ENCODE data around the gene DAZL. TPM values are rescaled to one million over a fixed set of nuclear protein-coding genes. Genes with fewer than 3 reads are reported as not detected.

Gene DAZL
- polyA plus RNA-seq, 3 donors = not detected

DNA sequence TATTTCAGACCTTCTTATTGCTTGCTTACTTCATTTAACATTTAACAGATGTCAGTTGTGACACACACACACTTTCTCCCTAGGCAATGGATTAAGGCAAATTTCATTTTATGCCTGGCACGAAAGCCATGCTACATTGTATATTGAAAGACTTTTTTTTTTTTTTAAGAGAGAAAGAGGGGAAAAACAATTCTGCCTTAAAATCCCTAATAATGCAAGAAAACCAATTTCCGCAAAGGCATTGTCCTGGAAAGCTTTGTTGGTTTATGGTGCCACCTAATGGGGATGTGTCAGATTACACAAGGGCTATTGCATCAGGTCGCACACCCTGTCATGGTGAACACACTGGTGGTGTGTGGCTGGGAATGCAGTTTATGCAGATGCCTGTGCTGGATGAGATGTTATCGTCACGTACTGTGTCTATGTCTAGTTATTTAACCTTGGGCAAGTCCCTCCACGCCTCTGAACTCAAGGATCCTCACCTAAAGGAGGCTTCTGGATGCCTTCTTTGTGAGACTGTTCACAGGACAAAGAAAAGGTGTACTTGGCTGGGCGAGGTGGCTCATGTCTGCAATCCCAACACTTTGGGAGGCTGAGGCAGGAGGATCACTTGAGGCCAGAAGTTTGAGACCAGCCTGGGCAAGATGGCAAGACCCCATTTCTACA, 54.4 kb downstream of the DAZL start:
- H3K27ac ChIP-seq (ENCODE audit: low read depth, low read length) = no peak overlapping the region
- 14 to 16% (median 15%) methylated on average over 7 of the region's 7 CpGs for WGBS, 3 donors

DNA sequence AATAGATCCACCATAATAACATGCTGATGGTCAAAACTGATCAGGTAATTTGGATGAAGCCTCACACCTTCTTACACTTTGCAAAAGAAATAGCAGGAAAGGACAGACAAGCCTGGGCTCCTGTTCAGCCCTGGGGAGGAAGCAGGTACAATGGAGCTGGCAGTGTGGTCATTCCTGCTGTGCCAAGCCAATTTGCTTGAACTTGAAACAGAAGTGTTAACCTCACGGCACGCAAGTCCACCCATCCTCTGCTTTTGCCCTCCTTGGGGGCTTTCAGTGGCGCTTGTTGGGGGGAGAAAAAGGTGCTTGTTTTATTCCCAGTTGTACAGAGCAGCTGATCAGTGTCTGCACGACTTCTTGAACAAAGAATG, 54.9 kb downstream of the DAZL start:
- 36 to 54% (median 38%) methylated on average over 4 of the region's 4 CpGs for WGBS, 3 donors
- no peak overlapping the region for H3K27ac ChIP-seq (ENCODE audit: low read depth, low read length)

DNA sequence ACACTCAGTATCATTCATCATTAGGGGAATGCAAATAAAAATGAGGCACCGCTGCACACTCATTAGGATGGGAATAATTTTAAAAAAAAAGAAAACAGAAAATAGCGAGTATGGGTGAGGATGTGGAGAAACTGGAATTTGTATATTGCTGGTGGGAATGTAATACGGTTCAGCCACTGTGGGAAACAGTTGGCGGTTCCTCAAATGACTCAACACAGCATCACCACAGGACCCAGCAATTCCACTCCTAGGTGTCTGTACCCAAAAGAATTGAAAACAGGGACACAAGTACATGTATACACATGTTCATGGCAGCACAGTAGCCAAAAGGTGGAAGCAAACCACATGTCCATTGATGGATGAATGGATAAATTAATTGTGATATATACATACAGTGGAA, 56.5 kb downstream of the DAZL start:
- no peak overlapping the region for H3K27ac ChIP-seq (ENCODE audit: low read depth, low read length)
- WGBS, 3 donors = 76 to 94% (median 86%) methylated on average over 4 of the region's 4 CpGs

DNA sequence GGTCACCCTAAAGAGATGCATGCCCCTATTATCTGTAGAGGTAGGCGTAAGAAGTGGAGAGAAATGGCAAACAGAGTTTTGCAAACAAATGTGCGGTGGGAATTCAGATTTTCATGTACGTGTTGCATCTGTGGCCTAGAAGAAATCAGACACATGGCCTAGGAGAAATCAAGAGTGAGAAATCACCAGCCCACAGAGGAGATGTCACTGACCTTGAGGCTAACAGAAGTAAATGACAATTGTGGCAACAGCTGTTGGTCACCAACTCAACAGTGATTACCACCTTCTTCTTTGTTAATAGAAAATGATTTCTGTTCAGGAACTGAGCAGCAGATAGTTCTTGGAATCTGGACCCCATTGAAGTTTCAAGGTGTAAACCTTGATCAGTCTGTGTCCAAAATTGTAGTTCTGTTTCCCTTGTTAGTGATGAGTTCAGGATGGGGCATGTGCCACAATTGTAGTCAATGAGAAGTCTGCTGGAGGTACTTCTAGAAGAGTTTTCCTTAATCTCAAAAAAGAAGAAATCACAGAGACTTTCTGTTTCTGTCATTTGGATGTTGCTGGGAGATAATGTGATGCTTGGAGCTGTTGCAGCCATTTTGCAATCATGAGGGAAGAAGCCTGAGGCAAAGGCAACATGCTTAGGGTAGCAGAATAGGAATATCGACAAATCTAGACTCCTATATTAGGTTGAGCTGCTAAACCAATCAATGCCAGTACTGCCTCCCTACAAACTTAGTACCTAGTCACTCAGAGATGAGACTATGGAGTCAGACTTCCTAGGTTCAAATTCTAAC, 57.5 kb downstream of the DAZL start:
- no peak overlapping the region for H3K27ac ChIP-seq (ENCODE audit: low read depth, low read length)
- WGBS, 3 donors = 77 to 95% (median 95%) methylated on average over 4 of the region's 4 CpGs

DNA sequence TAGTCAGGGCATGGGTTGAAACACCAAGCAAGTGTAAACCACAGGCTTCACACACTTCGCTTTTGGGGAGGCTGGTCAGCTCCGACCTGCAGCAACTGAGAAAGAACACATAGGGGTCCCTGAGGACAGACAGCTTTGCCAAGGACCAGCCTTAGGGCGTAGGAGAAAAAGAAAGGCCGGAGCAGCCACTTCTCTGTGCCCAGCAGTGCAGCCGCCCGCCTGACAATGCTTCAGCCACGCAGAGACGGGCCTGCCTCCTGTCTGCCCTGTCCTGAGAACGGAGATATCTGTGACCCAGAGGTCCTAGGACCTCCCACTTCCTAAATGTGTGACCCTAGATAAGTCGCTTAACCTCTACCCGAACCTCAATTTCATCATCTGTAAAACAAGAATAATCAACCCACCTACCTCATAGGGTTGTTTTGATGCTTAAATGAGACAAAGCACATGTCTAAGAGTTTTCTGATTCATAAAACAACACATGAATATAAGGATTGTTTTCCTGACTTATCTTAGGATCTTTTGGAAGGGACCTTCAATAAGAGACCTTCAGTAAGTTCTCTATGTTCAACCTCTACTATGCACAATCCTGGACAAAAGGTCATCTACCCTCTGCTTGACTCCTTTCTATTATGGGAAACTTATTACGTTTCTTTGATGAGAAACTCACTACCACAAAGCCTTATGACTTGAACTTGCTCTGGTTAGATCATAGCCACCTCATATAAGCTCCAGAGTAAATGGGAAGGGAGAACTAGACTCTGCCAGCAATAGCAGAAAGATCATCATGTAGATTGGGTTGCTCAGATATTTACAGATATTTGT, 58.8 kb downstream of the DAZL start:
- H3K27ac ChIP-seq (ENCODE audit: low read depth, low read length) = no peak overlapping the region
- WGBS, 3 donors = 59 to 79% (median 71%) methylated on average over 12 of the region's 12 CpGs

DNA sequence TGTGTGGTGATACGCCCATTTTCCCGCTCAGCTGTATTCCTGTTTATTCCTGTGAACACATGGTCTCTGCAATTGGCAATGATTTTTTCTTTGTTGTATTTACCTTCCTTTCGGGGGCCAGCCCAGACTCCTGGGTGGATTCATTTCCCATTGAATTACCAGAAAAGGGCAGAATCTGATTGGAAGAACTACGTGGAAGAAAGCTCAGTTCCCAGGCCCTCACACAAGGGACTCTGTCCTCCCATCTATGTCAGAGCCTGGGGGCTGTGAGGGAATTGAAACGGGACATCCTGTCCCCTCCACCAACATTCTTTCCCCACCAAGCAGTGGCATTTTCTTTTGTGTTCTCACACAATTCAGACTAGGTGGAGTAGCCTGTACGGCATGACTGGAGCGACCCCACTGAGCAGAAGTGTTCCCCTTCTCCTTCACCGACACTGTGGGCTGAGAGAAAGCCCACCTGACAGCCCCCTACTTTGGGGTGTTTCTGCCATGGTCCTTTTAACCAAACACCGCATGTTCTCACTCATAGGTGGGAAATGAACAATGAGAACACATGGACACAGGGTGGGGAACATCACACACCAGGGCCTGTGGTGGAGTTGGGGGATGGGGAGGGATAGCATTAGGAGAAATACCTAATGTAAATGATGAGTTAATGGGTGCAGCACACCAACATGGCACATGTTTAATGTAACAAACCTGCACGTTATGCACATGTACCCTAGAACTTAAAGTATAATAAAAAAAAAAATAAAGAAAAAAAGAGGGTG, 59.6 kb downstream of the DAZL start:
- WGBS, 3 donors = 65 to 74% (median 73%) methylated on average over 10 of the region's 10 CpGs
- H3K27ac ChIP-seq (ENCODE audit: low read depth, low read length) = no peak overlapping the region

DNA sequence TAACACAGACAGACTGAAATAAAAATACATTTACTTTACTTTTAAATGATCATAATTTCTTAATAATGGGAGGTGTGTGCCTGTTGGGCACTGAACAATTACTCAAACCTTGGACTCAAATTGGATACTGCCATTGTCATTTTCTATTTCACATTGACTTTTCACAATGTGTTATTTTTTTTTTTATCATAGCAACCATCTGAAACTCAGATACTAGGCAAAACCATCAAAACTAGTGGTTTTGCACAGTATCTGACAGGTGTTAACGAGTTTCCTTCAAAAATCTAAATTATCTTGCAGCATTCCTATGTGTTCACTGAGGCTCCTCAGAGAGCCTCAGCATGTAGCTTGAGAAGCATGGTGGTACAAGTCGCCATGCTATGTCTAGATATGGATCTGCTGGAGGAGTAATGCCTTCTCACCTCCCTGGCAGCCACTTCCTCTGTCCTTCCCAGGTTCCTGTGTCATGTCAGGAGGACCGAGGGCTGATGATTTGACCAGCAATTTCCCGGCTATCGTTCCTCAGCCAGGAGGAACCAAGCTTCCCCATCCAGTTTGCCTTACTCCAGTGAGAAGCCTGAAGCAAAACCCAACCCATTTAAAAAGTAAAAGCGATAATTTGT, 61.9 kb downstream of the DAZL start:
- 74 to 76% (median 76%) methylated on average over 6 of the region's 6 CpGs for WGBS, 3 donors
- no peak overlapping the region for H3K27ac ChIP-seq (ENCODE audit: low read depth, low read length)

DNA sequence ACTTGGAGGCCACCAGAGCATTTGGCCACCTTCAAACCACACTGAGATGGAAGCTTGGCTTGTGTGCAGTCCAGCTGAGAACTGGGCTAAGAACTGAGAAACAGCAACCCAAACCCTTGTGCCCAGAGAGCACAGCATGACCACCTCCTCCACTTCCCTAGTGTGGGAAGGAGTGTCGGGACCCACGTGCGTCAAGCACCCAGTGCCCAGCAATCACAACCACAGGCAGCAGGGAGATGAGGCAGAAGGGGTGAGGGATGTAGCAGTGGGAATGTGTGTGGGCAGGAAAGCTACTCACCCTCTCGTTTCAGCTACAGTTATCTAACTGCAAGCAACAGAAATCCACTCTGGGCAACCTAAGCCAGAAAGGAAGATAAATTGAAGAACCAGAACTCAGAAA, 66.7 kb downstream of the DAZL start:
- 76 to 81% (median 77%) methylated on average over 4 of the region's 4 CpGs for WGBS, 3 donors
- H3K27ac ChIP-seq (ENCODE audit: low read depth, low read length) = no peak overlapping the region

DNA sequence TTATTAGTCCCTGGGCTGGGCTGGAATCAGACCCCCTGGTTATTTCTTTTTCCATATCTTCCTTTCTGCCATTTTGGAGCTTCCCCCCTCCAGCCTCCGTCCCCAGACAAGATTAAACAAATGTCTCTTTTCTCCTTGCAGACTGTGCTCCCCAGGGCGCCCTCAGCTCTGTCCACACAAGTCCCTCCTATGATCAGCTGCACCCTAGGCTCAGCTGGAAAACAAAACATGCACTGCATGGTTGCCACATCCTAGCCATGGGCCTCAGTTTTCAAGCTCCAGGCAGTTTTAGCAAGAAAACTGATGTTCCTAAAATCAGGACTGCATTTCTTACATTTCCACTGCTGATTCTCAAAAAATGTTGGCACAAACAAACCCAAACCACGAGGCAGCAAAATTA, 68.2 kb downstream of the DAZL start:
- 62 to 80% (median 72%) methylated on average over 3 of the region's 3 CpGs for WGBS, 3 donors
- H3K27ac ChIP-seq (ENCODE audit: low read depth, low read length) = no peak overlapping the region

Other genes starting within 250 kb of the DAZL start
- gene RFTN1, start 91.7 kb downstream of the DAZL start, polyA plus RNA-seq = 10 to 100 TPM in 2 of 3 donors, 1 to 10 TPM in 1; 5.7 to 46.0 (median 44.4) TPM

Measured in adipose tissue (tissue), 3 donors.